AG04450 (cell line): ENCODE data around the gene NT5M. TPM values are rescaled to one million over a fixed set of nuclear protein-coding genes. Genes with fewer than 3 reads are reported as not detected.
"Not testable (repeated sequence)": the region's sequence is repeated elsewhere in the genome, so short reads cannot be mapped to it uniquely, and the experiment has no call there.

Experiments
- CTCF ChIA-PET: fragments of 300-600, 350-600 bp; formaldehyde crosslinking; extraction: SDS; loops from one replicate; lab custom pipeline; 2022; ENCODE audit warnings: antibody characterized with exemption, inconsistent platforms; lab: Charles Lee
- POLR2A ChIA-PET: fragments of 350-600 bp; formaldehyde crosslinking; extraction: SDS; loops from one replicate; lab custom pipeline; 2021; ENCODE audit warnings: antibody characterized with exemption, inconsistent platforms; lab: Yijun Ruan, JAX
- DNase-seq: peaks from one replicate; pipeline ENCODE4 v3.0.0-alpha.2; 2011; ENCODE audit warnings: low read depth, low spot score
- H3K27ac ChIP-seq: one replicate; pipeline ENCODE4 v1.5.1; 2012; ENCODE audit warnings: low read depth, low read length, control low read depth
- H3K27me3 ChIP-seq: one replicate; pipeline ENCODE4 v1.6.0; 2012; ENCODE audit warnings: low read length; ENCODE audit not compliant: control insufficient read depth, insufficient read depth
- H3K4me3 ChIP-seq: 2 replicates; pipeline ENCODE4 v1.5.1; 2011; ENCODE audit warnings: mild to moderate bottlenecking, low read depth, low read length, control low read depth
- H3K9me3 ChIP-seq: 2 replicates; pipeline ENCODE4 v1.5.1; 2012; ENCODE audit warnings: low read length; ENCODE audit not compliant: control insufficient read depth, insufficient read depth
- polyA plus RNA-seq: library from polyadenylated mRNA; depleted of rRNA; stranded (reverse); fragments of >200 nt; gene quantifications from 2 replicates; pipeline ENCODE4 v1.2.3, GENCODE V29; 2011
- TF ChIP-seq, protein P1 (sequence below): IDR thresholded peaks from 2 replicates; pipeline ENCODE4 v1.5.1; 2011; ENCODE audit warnings: low read depth, low read length, control low read depth, inconsistent platforms

NT5M gene
- polyA plus RNA-seq, 1 experiment, result 0.36 TPM

- TF ChIP-seq, protein P1, sequence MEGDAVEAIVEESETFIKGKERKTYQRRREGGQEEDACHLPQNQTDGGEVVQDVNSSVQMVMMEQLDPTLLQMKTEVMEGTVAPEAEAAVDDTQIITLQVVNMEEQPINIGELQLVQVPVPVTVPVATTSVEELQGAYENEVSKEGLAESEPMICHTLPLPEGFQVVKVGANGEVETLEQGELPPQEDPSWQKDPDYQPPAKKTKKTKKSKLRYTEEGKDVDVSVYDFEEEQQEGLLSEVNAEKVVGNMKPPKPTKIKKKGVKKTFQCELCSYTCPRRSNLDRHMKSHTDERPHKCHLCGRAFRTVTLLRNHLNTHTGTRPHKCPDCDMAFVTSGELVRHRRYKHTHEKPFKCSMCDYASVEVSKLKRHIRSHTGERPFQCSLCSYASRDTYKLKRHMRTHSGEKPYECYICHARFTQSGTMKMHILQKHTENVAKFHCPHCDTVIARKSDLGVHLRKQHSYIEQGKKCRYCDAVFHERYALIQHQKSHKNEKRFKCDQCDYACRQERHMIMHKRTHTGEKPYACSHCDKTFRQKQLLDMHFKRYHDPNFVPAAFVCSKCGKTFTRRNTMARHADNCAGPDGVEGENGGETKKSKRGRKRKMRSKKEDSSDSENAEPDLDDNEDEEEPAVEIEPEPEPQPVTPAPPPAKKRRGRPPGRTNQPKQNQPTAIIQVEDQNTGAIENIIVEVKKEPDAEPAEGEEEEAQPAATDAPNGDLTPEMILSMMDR, result no peak
- H3K4me3 ChIP-seq, result no peak overlapping the region
- H3K27me3 ChIP-seq, result peaks cover 37% of the 10 kb centered on the region
- POLR2A ChIA-PET, result no interaction called here
- no peak for DNase-seq
- no peak overlapping the region for H3K27ac ChIP-seq
- no peaks in the 10 kb centered on the region; the same call in 1 of the 2 replicates for H3K9me3 ChIP-seq
- CTCF ChIA-PET, result interaction anchor here (0.7 kb wide), 1 partner anchor 796 kb away, joined by 4 read pairs; no protein-coding TSS in a partner anchor
These were observed 78.9 kb downstream of the NT5M start for GRCh38 chr17:17382065-17382459.

DNA sequence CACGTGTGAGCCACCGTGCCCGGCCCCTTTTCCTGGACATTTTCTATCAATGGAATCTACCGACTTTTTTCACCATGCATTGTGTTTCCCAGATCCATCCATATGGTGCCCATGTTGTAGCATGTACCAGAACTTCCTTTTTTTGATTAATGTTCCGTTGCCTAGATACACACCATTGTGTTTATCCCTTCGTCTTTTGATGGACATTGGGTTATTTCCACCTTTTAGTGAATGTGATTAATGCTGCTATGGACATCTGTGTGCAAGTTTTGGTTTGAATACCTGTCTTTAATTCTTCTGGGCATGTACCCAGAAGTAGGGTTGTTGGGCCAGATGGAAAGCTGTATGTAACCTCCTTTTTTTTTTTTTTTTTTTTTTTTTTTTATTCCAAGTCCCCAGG, 79.8 kb downstream of the NT5M start:
- CTCF ChIA-PET, result no interaction called here
- POLR2A ChIA-PET, result interaction anchor here (0.6 kb wide), 1 partner anchor 704 kb away, joined by 6 read pairs; no protein-coding TSS in a partner anchor

DNA sequence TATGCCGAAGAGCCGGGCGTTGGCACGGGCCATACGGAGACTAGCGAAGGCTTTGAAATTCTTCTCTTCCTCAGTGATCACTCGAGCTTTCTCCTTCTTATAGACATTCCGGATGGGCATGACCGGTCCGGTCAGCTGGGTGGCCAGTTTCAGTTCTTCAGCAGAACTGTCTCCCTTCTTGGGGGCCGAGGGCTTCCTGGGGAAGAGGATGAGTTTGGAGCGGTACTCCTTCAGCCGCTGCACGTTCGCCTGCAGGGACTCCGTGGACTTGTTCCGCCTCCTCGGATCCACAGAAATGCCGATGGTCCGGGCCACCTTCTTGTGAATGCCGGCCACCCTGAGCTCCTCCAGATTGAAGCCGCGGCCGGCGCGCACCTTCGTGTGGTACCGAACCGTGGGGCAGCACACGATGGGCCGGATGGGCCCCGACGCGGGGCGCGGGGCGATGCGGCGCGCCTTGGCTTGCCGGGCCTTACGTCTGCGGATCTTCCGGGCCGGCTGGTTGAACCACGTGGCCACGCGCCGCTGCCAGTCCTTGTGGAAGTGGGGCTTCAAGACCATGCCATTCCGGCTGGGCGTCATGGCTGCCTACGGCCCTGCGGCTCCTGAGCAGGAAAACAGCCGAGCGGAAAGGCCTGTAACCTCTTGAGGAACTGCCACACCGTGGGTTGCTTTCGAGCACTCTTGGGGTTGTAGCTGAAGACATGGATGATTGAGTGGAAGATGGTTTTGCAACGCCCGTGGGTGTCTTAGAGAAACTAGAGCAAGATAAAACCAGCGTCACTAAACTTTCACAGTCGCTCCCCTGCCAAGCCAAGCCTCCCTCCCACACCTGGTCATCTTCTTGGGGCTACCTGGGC, 80.5 kb downstream of the NT5M start:
- CTCF ChIA-PET, H3K9me3 ChIP-seq, H3K27ac ChIP-seq, POLR2A ChIA-PET, DNase-seq: not testable (repeated sequence)
- peaks cover 37% of the 10 kb centered on the region for H3K27me3 ChIP-seq
- peak overlapping the region; percentile 34; the same call in 1 of the 2 replicates for H3K4me3 ChIP-seq

More for the DNA sequence above, 79.8 kb downstream of the NT5M start:
- no peak for DNase-seq
- TF ChIP-seq, protein P1, result no peak
- H3K27me3 ChIP-seq, result peaks cover 37% of the 10 kb centered on the region
- H3K4me3 ChIP-seq, result no peak overlapping the region
- H3K27ac ChIP-seq, result no peak overlapping the region
- H3K9me3 ChIP-seq, result no peaks in the 10 kb centered on the region; the same call in 1 of the 2 replicates

GRCh38 chr17:17384291-17384615, 81.1 kb downstream of the NT5M start:
- H3K4me3 ChIP-seq, result no peak overlapping the region
- CTCF ChIA-PET, result no interaction called here
- POLR2A ChIA-PET, result no interaction called here
- H3K27ac ChIP-seq, result no peak overlapping the region
- H3K27me3 ChIP-seq, result peaks cover 40% of the 10 kb centered on the region
- no peak for DNase-seq
- no peaks in the 10 kb centered on the region; the same call in 1 of the 2 replicates for H3K9me3 ChIP-seq
- TF ChIP-seq, protein P1, result no peak

- no peak for DNase-seq
- H3K27me3 ChIP-seq, result peaks cover 35% of the 10 kb centered on the region
These were observed 81.8 kb downstream of the NT5M start for GRCh38 chr17:17384961-17385360.

More at GRCh38 chr17:17384961-17385360, 81.8 kb downstream of the NT5M start:
- Histone ChIP-seq H3K27ac (no peak overlapping the region), H3K4me3 (no peak overlapping the region), H3K9me3 (no peaks in the 10 kb centered on the region; the same call in 1 of the 2 replicates)
- ChIA-PET CTCF (no interaction called here), POLR2A (no interaction called here)
- TF ChIP-seq, protein P1, result no peak
